B cell (primary cell): ENCODE measurements around the gene ZNF587.

ENCODE experiments used
- CTCF ChIP-seq: fragments of 200-600 bp; IDR thresholded peaks from one replicate; pipeline ENCODE4 v1.8.0; 2022; ENCODE audit warnings: antibody characterized with exemption, mild to moderate bottlenecking
- EZH2 ChIP-seq: IDR thresholded peaks from 2 replicates; pipeline ENCODE4 v1.6.1; 2012; ENCODE audit warnings: borderline replicate concordance, low read depth, mild to moderate bottlenecking, moderate library complexity, low read length; ENCODE audit not compliant: insufficient read depth, poor library complexity, severe bottlenecking

GRCh38 chr19:57807541-57807940 is 42.1 kb upstream of the ZNF587 start:
- no peak for TF ChIP-seq CTCF
- TF ChIP-seq EZH2 = no peak
